Panc1 (cell line): Measurements from ENCODE around the gene DUS1L. TPM values are rescaled to one million over a fixed set of nuclear protein-coding genes. Genes with fewer than 3 reads are reported as not detected.

Experiments
- ATAC-seq: fragments of 200-7000 bp; cut with Tn5 transposase; 2 replicates; pipeline ENCODE4 v1.9.1; 2020; ENCODE audit warnings: mild to moderate bottlenecking, moderate library complexity
- BruUV-seq: library from RNA; stranded (reverse); fragments of 400-500 nt; replicated peaks from 2 replicates; lab custom pipeline; 2021; lab: Mats Ljungman, UMichigan
- CTCF ChIA-PET: fragments of 300-600 bp; sonication (Branson Sonifier 250); formaldehyde crosslinking; loops from one replicate; lab custom pipeline; 2022; ENCODE audit warnings: antibody characterized with exemption; lab: Charles Lee
- POLR2A ChIA-PET: fragments of 300-600 bp; sonication (Branson Sonifier 250); formaldehyde crosslinking; loops from one replicate; lab custom pipeline; 2022; ENCODE audit warnings: antibody characterized with exemption; lab: Charles Lee
- DNase-seq: peaks from one replicate; pipeline ENCODE4 v3.0.0-alpha.2; 2010; ENCODE audit warnings: low read depth, low spot score
- H3K27ac ChIP-seq: 2 replicates; pipeline ENCODE4 v1.5.1; 2011; ENCODE audit warnings: mild to moderate bottlenecking, low read length, inconsistent platforms
- H3K27me3 ChIP-seq: fragments of 200-500 bp; sonication (Bioruptor generic); 2 replicates; pipeline ENCODE4 v1.6.0; 2014; ENCODE audit warnings: low read length, inconsistent platforms; ENCODE audit not compliant: control insufficient read depth, insufficient read depth
- H3K36me3 ChIP-seq: fragments of 200-500 bp; sonication (Bioruptor generic); 2 replicates; pipeline ENCODE4 v1.5.1; 2014; ENCODE audit warnings: inconsistent platforms, mild to moderate bottlenecking, low read length, moderate library complexity; ENCODE audit not compliant: control insufficient read depth, insufficient read depth
- H3K4me1 ChIP-seq: 2 replicates; pipeline ENCODE4 v1.5.1; 2011; ENCODE audit warnings: inconsistent platforms, mild to moderate bottlenecking, low read length, moderate library complexity; ENCODE audit not compliant: control insufficient read depth, insufficient read depth
- H3K4me3 ChIP-seq, 2 experiments: 2 replicates each; pipeline ENCODE4 v1.5.1; 2011 to 2012; ENCODE audit warnings: low read depth in 2 of 2, low read length in 2 of 2, mild to moderate bottlenecking in 2 of 2, inconsistent platforms in 1 of 2, moderate library complexity in 1 of 2
- H3K9me3 ChIP-seq: fragments of 200-500 bp; sonication (Bioruptor generic); 2 replicates; pipeline ENCODE4 v1.5.1; 2014; ENCODE audit warnings: low read depth, mild to moderate bottlenecking, inconsistent platforms, low read length, moderate library complexity; ENCODE audit not compliant: control insufficient read depth, insufficient read depth
- CTCF ChIP-seq: fragments of 450-650 bp; IDR thresholded peaks from 2 replicates; pipeline ENCODE4 v1.5.1; 2017; ENCODE audit warnings: mild to moderate bottlenecking
- POLR2AphosphoS5 ChIP-seq: IDR thresholded peaks from 2 replicates; pipeline ENCODE4 v1.6.1; 2012; ENCODE audit warnings: mild to moderate bottlenecking, low read depth, low read length, moderate library complexity
- REST ChIP-seq, 2 experiments: IDR thresholded peaks; 2 replicates each; pipeline ENCODE4 v1.6.1; 2011 to 2012; ENCODE audit warnings: low read depth in 2 of 2, control low read depth in 1 of 2, low read length in 1 of 2, mild to moderate bottlenecking in 1 of 2, moderate library complexity in 1 of 2; ENCODE audit not compliant: insufficient read depth in 1 of 2
- SIN3A ChIP-seq: IDR thresholded peaks from 2 replicates; pipeline ENCODE4 v1.6.1; 2012; ENCODE audit warnings: low read depth, mild to moderate bottlenecking, low read length, moderate library complexity, borderline replicate concordance; ENCODE audit not compliant: insufficient read depth
- TCF7L2 ChIP-seq: IDR thresholded peaks from 2 replicates; pipeline ENCODE4 v1.6.1; 2011; ENCODE audit warnings: mild to moderate bottlenecking, low read depth, low read length, inconsistent platforms
- in situ Hi-C: cut with HindIII; loops from 2 replicates; pipeline ENCODE4 v1.10.0; 2016; ENCODE audit warnings: low sequenced_read_pairs, low pct_unique_long_range_greater_than_20kb
- intact Hi-C: fragments of 100-400 bp; cut with micrococcal nuclease; formaldehyde crosslinking; loops from one replicate; pipeline ENCODE4 v1.10.0; 2022; ENCODE audit not compliant: unreplicated experiment
- total RNA-seq: library from RNA; stranded (reverse); gene quantifications from one replicate; pipeline ENCODE4 v1.2.1, GENCODE V29; 2021; ENCODE audit not compliant: unreplicated experiment

The DUS1L gene
- total RNA-seq, 1 experiment from 2014 or later: 115 TPM

GRCh38 chr17:82031303-82031884, 34.2 kb downstream of the DUS1L start, which contains the start of gene RAC3:
Gene RAC3 (plus strand): TSS chr17:82031678. CDS start chr17:82031762, 84 bp downstream.
- Histone ChIP-seq H3K9me3 (no peaks in the 10 kb centered on the region), H3K4me3 (peak within 1 kb of the TSS; percentile 63 to 64), H3K27me3 (no peaks in the 10 kb centered on the region), H3K27ac (peak within 1 kb of the TSS; percentile 79), H3K4me1 (peaks cover 18% of the 10 kb centered on the region), H3K36me3 (peaks cover 2% of the 10 kb centered on the region; the same call in 1 of the 2 replicates)
- ChIA-PET POLR2A (no interaction called here), CTCF (no interaction called here)
- no peak for DNase-seq
- TF ChIP-seq SIN3A (peak; percentile 91; the same call in 1 of the 2 replicates), CTCF (no peak), REST (IDR thresholded peaks at IDR 0.05; ENCODE audit: insufficient read depth in 1 of 2, low read depth in 2 of 2, low read length in 1 of 2) (no peak)
- intact Hi-C loops (no loop called here), in situ Hi-C loops (no loop called here)
- peak; percentile 74 for ATAC-seq
- BruUV-seq: no TSS peak

- no peaks in the 10 kb centered on the region for H3K27me3 ChIP-seq
- peak overlapping the region; percentile 63 for H3K4me3 ChIP-seq
- intact Hi-C loops: no loop called here
- ATAC-seq: peak; percentile 77
- ChIA-PET POLR2A (interaction anchor here (0.6 to 1.2 kb wide), 2 partner anchors 11 to 76 kb away, joined by 3 to 5 read pairs; no protein-coding TSS in a partner anchor), CTCF (interaction anchor here (0.7 to 1.7 kb wide), 8 partner anchors 9 to 124 kb away, joined by 3 to 5 read pairs (median 4); no protein-coding TSS in a partner anchor)
- peaks cover 13% of the 10 kb centered on the region for H3K4me1 ChIP-seq
- H3K27ac ChIP-seq: peak overlapping the region; percentile 79
- in situ Hi-C loops: no loop called here
- DNase-seq: no peak
- TSS peak; percentile 84 for BruUV-seq
- no peaks in the 10 kb centered on the region for H3K9me3 ChIP-seq
- TF ChIP-seq SIN3A (no peak; the same call in 1 of the 2 replicates), REST (IDR thresholded peaks at IDR 0.05; ENCODE audit: insufficient read depth in 1 of 2, low read depth in 2 of 2, low read length in 1 of 2) (no peak), POLR2AphosphoS5 (peak; percentile 81), TCF7L2 (no peak), CTCF (peak; percentile 94)
- peaks cover 2% of the 10 kb centered on the region; the same call in 1 of the 2 replicates for H3K36me3 ChIP-seq
These were observed 34.9 kb downstream of the DUS1L start for GRCh38 chr17:82030470-82031302.
